D721Med (cell line): ENCODE data around the gene FAT1.

Experiments
- DNase-seq: peaks from one replicate; pipeline ENCODE4 v3.0.0; 2011; ENCODE audit warnings: low spot score; ENCODE audit not compliant: insufficient read length
- FAIRE-seq: peaks from 2 replicates; lab custom pipeline; 2011; peaks lifted over from hg19 to GRCh38; lab: Jason Lieb, UNC
- TF ChIP-seq, protein P1 (sequence below): IDR thresholded peaks from 2 replicates; pipeline ENCODE4 v1.5.1; 2012; ENCODE audit warnings: mild to moderate bottlenecking, control low read depth; ENCODE audit not compliant: insufficient read depth; ENCODE audit errors: missing control alignments

The FAT1 gene

DNA sequence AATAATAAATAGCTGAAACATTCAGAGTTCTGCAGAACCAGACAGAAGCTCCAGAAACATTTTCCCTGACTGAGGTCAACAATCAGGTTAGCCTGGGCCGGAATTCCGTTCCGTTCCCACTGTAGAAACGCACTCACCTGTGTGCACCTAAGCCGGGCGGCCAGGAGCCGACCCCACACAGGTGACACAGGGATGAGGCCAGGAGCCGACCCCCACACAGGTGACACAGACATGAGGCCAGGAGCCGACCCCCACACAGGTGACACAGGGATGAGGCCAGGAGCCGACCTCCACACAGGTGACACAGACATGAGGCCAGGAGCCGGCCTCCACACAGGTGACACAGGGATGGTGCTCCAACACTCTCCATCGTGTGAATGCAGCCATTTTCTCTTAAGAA is 21.9 kb downstream of the FAT1 start:
- TF ChIP-seq, protein P1, sequence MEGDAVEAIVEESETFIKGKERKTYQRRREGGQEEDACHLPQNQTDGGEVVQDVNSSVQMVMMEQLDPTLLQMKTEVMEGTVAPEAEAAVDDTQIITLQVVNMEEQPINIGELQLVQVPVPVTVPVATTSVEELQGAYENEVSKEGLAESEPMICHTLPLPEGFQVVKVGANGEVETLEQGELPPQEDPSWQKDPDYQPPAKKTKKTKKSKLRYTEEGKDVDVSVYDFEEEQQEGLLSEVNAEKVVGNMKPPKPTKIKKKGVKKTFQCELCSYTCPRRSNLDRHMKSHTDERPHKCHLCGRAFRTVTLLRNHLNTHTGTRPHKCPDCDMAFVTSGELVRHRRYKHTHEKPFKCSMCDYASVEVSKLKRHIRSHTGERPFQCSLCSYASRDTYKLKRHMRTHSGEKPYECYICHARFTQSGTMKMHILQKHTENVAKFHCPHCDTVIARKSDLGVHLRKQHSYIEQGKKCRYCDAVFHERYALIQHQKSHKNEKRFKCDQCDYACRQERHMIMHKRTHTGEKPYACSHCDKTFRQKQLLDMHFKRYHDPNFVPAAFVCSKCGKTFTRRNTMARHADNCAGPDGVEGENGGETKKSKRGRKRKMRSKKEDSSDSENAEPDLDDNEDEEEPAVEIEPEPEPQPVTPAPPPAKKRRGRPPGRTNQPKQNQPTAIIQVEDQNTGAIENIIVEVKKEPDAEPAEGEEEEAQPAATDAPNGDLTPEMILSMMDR: no peak
- no peak for FAIRE-seq

GRCh38 chr4:186701273-186701672 is 22.4 kb downstream of the FAT1 start:
- DNase-seq (no peak), FAIRE-seq (no peak)
- TF ChIP-seq, protein P1: no peak

More for the DNA sequence above, 21.9 kb downstream of the FAT1 start:
- DNase-seq: no peak

DNA sequence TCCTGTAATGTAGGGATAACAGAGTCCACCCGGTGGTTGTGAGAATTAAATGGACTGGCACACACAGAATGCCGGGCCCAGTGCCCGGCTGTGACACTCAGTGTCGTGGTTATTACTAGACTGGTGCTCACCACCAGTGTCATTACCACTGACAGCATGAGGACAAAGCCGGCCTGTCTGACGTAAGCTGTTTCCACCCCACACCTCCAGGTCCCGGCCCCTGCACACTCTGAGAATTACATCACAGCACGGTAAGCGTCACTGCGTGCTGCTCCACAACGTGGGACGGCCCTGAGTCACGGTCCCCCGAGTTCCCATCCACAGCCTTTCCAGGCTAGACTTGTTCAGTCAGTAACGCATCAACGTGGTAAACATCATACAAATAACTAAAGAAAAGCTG is 22.9 kb downstream of the FAT1 start:
- DNase-seq (no peak), FAIRE-seq (no peak)
- TF ChIP-seq, protein P1: no peak

DNA sequence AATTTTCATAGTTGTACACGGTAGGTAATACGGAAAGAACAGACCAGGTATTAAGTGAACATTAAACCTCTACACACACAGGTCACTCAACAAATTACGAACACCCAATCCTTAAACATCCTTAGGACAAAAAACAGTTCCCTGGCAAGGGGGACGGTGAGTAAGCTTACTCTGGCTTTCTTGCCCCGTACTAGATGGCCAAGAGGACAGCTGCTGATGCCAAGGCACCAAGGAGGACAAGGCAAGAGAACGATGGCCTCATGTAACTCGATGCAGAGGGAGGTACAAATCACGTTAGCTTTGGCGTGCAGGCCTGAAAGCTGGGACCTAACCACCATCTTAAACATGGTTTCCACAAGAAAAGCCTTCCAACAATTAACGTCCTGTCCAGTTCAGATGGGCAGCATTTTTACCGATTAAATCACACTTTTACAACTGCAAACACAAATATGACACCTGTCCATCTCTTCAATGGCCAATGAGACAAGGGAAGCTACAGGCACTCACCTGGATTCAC is 23.7 kb downstream of the FAT1 start:
- FAIRE-seq: no peak
- TF ChIP-seq, protein P1: no peak

DNA sequence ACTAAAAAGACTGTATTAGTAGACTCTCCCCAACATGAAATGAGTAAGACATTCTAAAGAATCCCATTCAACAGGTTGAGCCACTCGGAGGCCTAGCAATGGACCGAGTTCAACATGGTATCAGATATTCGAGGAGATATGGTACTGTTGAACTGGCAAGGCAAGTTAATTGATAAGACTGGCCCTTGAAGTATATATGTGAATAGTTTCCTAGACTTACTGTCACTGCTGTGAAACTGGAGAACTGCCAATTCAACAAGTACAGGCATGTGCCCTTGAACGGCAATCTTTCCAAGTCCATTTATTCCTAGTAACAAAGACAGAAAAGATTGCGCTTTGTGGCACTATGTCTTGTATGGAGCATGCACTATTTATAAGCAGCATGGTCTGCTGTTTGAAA is 24.4 kb downstream of the FAT1 start:
- TF ChIP-seq, protein P1: no peak
- FAIRE-seq (no peak), DNase-seq (no peak)

More for the DNA sequence above, 23.7 kb downstream of the FAT1 start:
- DNase-seq: no peak

- TF ChIP-seq, protein P1: no peak
- no peak for FAIRE-seq
Measured at GRCh38 chr4:186698525-186698924, 25.1 kb downstream of the FAT1 start.

GRCh38 chr4:186698028-186698427 is 25.6 kb downstream of the FAT1 start:
- DNase-seq: no peak
- FAIRE-seq: no peak
- TF ChIP-seq, protein P1: no peak

More at GRCh38 chr4:186698525-186698924, 25.1 kb downstream of the FAT1 start:
- DNase-seq: no peak
